Uterus (tissue), 4 donors: ENCODE results near the gene PRKG1. TPM values are rescaled to one million over a fixed set of nuclear protein-coding genes. Genes with fewer than 3 reads are reported as not detected.
"Not testable (repeated sequence)": the region's sequence is repeated elsewhere in the genome, so short reads cannot be mapped to it uniquely, and the experiment has no call there.

ENCODE experiments used
- DNase-seq, 2 donors: peaks; one replicate each; pipeline ENCODE4 v3.0.0-alpha.2; 2019 to 2020
- H3K27ac ChIP-seq, 2 donors: fragments of 200-600 bp; sonication (generic); 1 replicate in 1 of 2; 2 replicates in 1 of 2; pipeline ENCODE4 v1.5.1; 2016 to 2018
- H3K27me3 ChIP-seq, 2 donors: fragments of 200-600 bp; sonication (generic); one replicate each; pipeline ENCODE4 v1.5.1; 2018 to 2019; ENCODE audit warnings: control low read depth in 1 of 2
- H3K36me3 ChIP-seq, 2 donors: fragments of 200-600 bp; sonication (generic); one replicate each; pipeline ENCODE4 v1.5.1; 2019; ENCODE audit warnings: control low read depth in 1 of 2
- H3K4me1 ChIP-seq, 2 donors: fragments of 200-600 bp; sonication (generic); one replicate each; pipeline ENCODE4 v1.5.1; 2018 to 2019; ENCODE audit warnings: control low read depth in 1 of 2
- H3K4me3 ChIP-seq, 2 donors: fragments of 200-600 bp; sonication (generic); 1 replicate in 1 of 2; 2 replicates in 1 of 2; pipeline ENCODE4 v1.5.1; 2018 to 2019; ENCODE audit warnings: mild to moderate bottlenecking in 1 of 2
- H3K9me3 ChIP-seq, 2 donors: fragments of 200-600 bp; sonication (generic); one replicate each; pipeline ENCODE4 v1.5.1; 2019; ENCODE audit warnings: control low read depth in 1 of 2
- POLR2A ChIP-seq, 2 donors: fragments of 450-650 bp; IDR thresholded peaks; one replicate each; pipeline ENCODE4 v1.6.1; 2016; ENCODE audit warnings: antibody characterized with exemption in 2 of 2, mild to moderate bottlenecking in 1 of 2, moderate library complexity in 1 of 2
- intact Hi-C: fragments of 100-400 bp; cut with DNase I; formaldehyde crosslinking; loops from one replicate; pipeline ENCODE4 v1.15.1; 2023; ENCODE audit warnings: low total_unique reads
- total RNA-seq, 4 donors: library from RNA; depleted of rRNA in 3 of 4; stranded (reverse); fragments of >200 nt in 3 of 4; gene quantifications; one replicate each; pipeline versions ENCODE4 v1.1.0 to v1.2.4, GENCODE V29; 2014 to 2023
- TF ChIP-seq, protein P1 (sequence below), 4 experiments: fragments of 200-600 bp in 2 of 4; fragments of 450-650 bp in 2 of 4; sonication (generic) in 2 of 4; IDR thresholded peaks; one replicate each; pipeline ENCODE4 v1.5.1; 2016 to 2019; ENCODE audit warnings: antibody characterized with exemption in 4 of 4, mild to moderate bottlenecking in 2 of 4, moderate library complexity in 1 of 4
- donor health status: DM: yes; HTN: yes; CAD: no.

Gene PRKG1
- total RNA-seq, 4 donors from 2014 or later = 32.4 to 136 (median 69.6) TPM

DNA sequence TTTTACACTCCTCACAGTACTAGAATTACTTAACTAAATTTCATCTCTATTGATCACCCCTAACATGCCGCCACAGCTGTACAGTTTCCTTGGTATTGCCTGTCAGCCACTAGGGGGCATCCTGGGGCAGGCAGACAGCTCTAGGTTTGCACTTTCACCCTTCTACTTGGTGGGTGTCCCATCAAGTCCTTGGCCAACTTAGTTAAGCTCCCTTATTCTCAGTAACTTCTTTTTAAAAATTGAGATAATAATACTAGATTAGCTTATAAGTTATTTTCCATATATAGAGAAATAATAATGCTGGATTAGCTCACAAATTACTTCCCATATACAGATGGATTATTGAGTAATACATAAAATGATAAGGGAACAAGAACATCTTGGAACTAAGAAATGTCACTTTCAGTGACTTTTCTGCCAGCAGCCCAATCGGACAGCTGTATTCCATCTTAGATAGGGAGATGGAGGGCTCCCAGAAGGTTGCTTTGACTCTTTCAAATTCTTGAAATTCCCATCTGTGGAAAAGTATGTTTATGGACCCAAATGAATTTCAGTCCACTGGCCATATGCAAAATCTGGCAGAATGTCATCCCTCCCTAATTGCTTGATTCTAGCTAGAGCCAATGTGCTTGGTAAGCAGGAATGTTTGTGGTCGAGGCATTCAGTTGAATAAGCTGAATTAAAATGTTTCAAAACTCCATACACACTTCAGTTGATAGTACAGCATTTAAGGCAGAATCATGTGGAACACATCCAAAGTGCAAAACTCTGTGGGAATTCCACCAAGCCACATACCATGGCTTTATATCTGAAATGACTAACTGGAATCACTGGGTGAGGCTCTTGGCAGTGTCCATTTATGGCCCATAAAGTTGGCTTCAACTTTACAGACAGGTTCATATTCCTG lies 315.4 kb downstream of the PRKG1 start:
- intact Hi-C loops = no loop called here
- Histone ChIP-seq H3K27me3 (no peaks in the 10 kb centered on the region), H3K4me1 (no peaks in the 10 kb centered on the region), H3K9me3 (no peaks in the 10 kb centered on the region), H3K27ac (no peak overlapping the region), H3K36me3 (no peaks in the 10 kb centered on the region), H3K4me3 (no peak overlapping the region)
- TF ChIP-seq, protein P1, sequence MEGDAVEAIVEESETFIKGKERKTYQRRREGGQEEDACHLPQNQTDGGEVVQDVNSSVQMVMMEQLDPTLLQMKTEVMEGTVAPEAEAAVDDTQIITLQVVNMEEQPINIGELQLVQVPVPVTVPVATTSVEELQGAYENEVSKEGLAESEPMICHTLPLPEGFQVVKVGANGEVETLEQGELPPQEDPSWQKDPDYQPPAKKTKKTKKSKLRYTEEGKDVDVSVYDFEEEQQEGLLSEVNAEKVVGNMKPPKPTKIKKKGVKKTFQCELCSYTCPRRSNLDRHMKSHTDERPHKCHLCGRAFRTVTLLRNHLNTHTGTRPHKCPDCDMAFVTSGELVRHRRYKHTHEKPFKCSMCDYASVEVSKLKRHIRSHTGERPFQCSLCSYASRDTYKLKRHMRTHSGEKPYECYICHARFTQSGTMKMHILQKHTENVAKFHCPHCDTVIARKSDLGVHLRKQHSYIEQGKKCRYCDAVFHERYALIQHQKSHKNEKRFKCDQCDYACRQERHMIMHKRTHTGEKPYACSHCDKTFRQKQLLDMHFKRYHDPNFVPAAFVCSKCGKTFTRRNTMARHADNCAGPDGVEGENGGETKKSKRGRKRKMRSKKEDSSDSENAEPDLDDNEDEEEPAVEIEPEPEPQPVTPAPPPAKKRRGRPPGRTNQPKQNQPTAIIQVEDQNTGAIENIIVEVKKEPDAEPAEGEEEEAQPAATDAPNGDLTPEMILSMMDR (IDR thresholded peaks at IDR 0.05) = peak; percentile 21 to 39 (median 30)
- no peak for TF ChIP-seq POLR2A (IDR thresholded peaks at IDR 0.05)
- DNase-seq = peak in 1 of 2 donors; percentile 32

DNA sequence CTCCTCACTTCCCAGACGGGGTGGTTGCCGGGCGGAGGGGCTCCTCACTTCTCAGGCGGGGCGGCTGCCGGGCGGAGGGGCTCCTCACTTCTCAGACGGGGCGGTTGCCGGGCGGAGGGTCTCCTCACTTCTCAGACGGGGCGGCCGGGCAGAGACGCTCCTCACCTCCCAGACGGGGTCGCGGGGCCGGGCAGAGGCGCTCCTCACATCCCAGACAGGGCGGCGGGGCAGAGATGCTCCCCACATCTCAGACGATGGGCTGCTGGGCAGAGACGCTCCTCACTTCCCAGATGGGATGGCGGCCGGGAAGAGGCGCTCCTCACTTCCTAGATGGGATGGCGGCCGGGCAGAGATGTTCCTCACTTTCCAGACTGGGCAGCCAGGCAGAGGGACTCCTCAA lies 318.7 kb downstream of the PRKG1 start:
- H3K9me3 ChIP-seq, intact Hi-C loops, H3K36me3 ChIP-seq, H3K4me1 ChIP-seq, H3K4me3 ChIP-seq, DNase-seq, H3K27ac ChIP-seq, H3K27me3 ChIP-seq: not testable (repeated sequence)

GRCh38 chr10:51394039-51394438 lies 319.8 kb downstream of the PRKG1 start:
- Histone ChIP-seq H3K36me3 (no peaks in the 10 kb centered on the region), H3K9me3 (no peaks in the 10 kb centered on the region), H3K4me3 (no peak overlapping the region), H3K27ac (no peak overlapping the region), H3K27me3 (no peaks in the 10 kb centered on the region), H3K4me1 (peaks cover 0 to 9% of the 10 kb centered on the region in 2 donors)
- no peak for DNase-seq
- intact Hi-C loops = no loop called here
- TF ChIP-seq, protein P1 (IDR thresholded peaks at IDR 0.05) = no peak
- TF ChIP-seq POLR2A (IDR thresholded peaks at IDR 0.05) = no peak

- Histone ChIP-seq H3K36me3 (no peaks in the 10 kb centered on the region), H3K27ac (peak overlapping the region in 1 of 2 donors; percentile 2), H3K4me1 (peaks cover 0 to 9% of the 10 kb centered on the region in 2 donors), H3K9me3 (no peaks in the 10 kb centered on the region), H3K27me3 (no peaks in the 10 kb centered on the region), H3K4me3 (no peak overlapping the region)
- intact Hi-C loops = no loop called here
- TF ChIP-seq, protein P1 (IDR thresholded peaks at IDR 0.05) = no peak
- TF ChIP-seq POLR2A (IDR thresholded peaks at IDR 0.05) = no peak
- no peak for DNase-seq
Observed at GRCh38 chr10:51397244-51397643, 323.0 kb downstream of the PRKG1 start.

GRCh38 chr10:51397695-51398094 lies 323.4 kb downstream of the PRKG1 start:
- TF ChIP-seq, protein P1 (IDR thresholded peaks at IDR 0.05) = no peak
- no peak overlapping the region for H3K27ac ChIP-seq
- intact Hi-C loops = no loop called here
- H3K4me3 ChIP-seq = no peak overlapping the region
- H3K27me3 ChIP-seq = no peaks in the 10 kb centered on the region
- H3K4me1 ChIP-seq = peaks cover 0 to 9% of the 10 kb centered on the region in 2 donors
- peak; percentile 58 to 61 for DNase-seq
- H3K36me3 ChIP-seq = no peaks in the 10 kb centered on the region
- no peaks in the 10 kb centered on the region for H3K9me3 ChIP-seq
